ENCODE measurements around the gene ADGRG6. TPM values are rescaled to one million over a fixed set of nuclear protein-coding genes. Genes with fewer than 3 reads are reported as not detected.

Gene ADGRG6
- total and polyA plus RNA-seq, 3 experiments from 2014 or later, result 0.35 to 0.97 TPM; not detected in 1

- ChIA-PET CTCF (no interaction called here), POLR2A (no interaction called here)
- Histone ChIP-seq H3K27me3 (ENCODE audit: insufficient read depth, low read length, poor library complexity, severe bottlenecking) (no peaks in the 10 kb centered on the region), H3K27ac (ENCODE audit: low read depth, low read length) (no peak overlapping the region), H3K9me3 (ENCODE audit: low read length) (no peaks in the 10 kb centered on the region), H3K36me3 (ENCODE audit: insufficient read depth, low read length) (no peaks in the 10 kb centered on the region), H3K4me1 (ENCODE audit: insufficient read depth, low read length) (no peaks in the 10 kb centered on the region), H3K4me3 (ENCODE audit: low read length) (no peak overlapping the region)
- Mint-ChIP-seq H3K27me3 (peaks cover 0 to 7% of the 10 kb centered on the region in 2 donors), H3K9me3 (no peaks in the 10 kb centered on the region), H3K27ac (no peak overlapping the region), H3K4me3 (no peak overlapping the region), H3K4me1 (no peaks in the 10 kb centered on the region), H3K36me3 (no peaks in the 10 kb centered on the region)
- DNase-seq, result no peak
These were observed 70.5 kb downstream of the ADGRG6 start for GRCh38 chr6:142372348-142372747.

- no peaks in the 10 kb centered on the region for H3K36me3 ChIP-seq (ENCODE audit: insufficient read depth, low read length)
- H3K9me3 Mint-ChIP-seq, result no peaks in the 10 kb centered on the region
- no peaks in the 10 kb centered on the region for H3K4me1 Mint-ChIP-seq
- H3K4me3 ChIP-seq (ENCODE audit: low read length), result no peak overlapping the region
- no peaks in the 10 kb centered on the region for H3K4me1 ChIP-seq (ENCODE audit: insufficient read depth, low read length)
- no peaks in the 10 kb centered on the region for H3K27me3 ChIP-seq (ENCODE audit: insufficient read depth, low read length, poor library complexity, severe bottlenecking)
- CTCF ChIA-PET, result interaction anchor here (1.1 kb wide), 1 partner anchor 15 kb away, joined by 3 read pairs; no protein-coding TSS in a partner anchor
- no peak overlapping the region for H3K27ac Mint-ChIP-seq
- POLR2A ChIA-PET, result interaction anchor here (0.7 kb wide), 1 partner anchor 226 kb away, joined by 4 read pairs; no protein-coding TSS in a partner anchor
- no peak for DNase-seq
- no peak overlapping the region for H3K4me3 Mint-ChIP-seq
- peaks cover 0 to 7% of the 10 kb centered on the region in 2 donors for H3K27me3 Mint-ChIP-seq
- H3K27ac ChIP-seq (ENCODE audit: low read depth, low read length), result no peak overlapping the region
- no peaks in the 10 kb centered on the region for H3K9me3 ChIP-seq (ENCODE audit: low read length)
- H3K36me3 Mint-ChIP-seq, result no peaks in the 10 kb centered on the region
These were observed 71.7 kb downstream of the ADGRG6 start for GRCh38 chr6:142373268-142374090.

- no peaks in the 10 kb centered on the region for H3K9me3 ChIP-seq (ENCODE audit: low read length)
- no peaks in the 10 kb centered on the region for H3K36me3 Mint-ChIP-seq
- no peak overlapping the region for H3K4me3 ChIP-seq (ENCODE audit: low read length)
- CTCF ChIA-PET, result interaction anchor here (1.1 kb wide), 1 partner anchor 14 kb away, joined by 3 read pairs; no protein-coding TSS in a partner anchor
- H3K4me3 Mint-ChIP-seq, result no peak overlapping the region
- H3K27ac Mint-ChIP-seq, result no peak overlapping the region
- no peaks in the 10 kb centered on the region for H3K27me3 ChIP-seq (ENCODE audit: insufficient read depth, low read length, poor library complexity, severe bottlenecking)
- H3K9me3 Mint-ChIP-seq, result no peaks in the 10 kb centered on the region
- POLR2A ChIA-PET, result no interaction called here
- H3K27ac ChIP-seq (ENCODE audit: low read depth, low read length), result no peak overlapping the region
- no peak for DNase-seq
- H3K4me1 Mint-ChIP-seq, result no peaks in the 10 kb centered on the region
- peaks cover 1 to 10% of the 10 kb centered on the region in 2 donors for H3K27me3 Mint-ChIP-seq
- H3K4me1 ChIP-seq (ENCODE audit: insufficient read depth, low read length), result no peaks in the 10 kb centered on the region
- H3K36me3 ChIP-seq (ENCODE audit: insufficient read depth, low read length), result no peaks in the 10 kb centered on the region
These were observed 72.4 kb downstream of the ADGRG6 start for GRCh38 chr6:142374091-142374770.

GRCh38 chr6:142374965-142375733, 73.3 kb downstream of the ADGRG6 start:
- Mint-ChIP-seq H3K27ac (no peak overlapping the region), H3K9me3 (no peaks in the 10 kb centered on the region), H3K27me3 (peaks cover 5 to 11% of the 10 kb centered on the region in 2 donors), H3K36me3 (no peaks in the 10 kb centered on the region), H3K4me3 (no peak overlapping the region), H3K4me1 (no peaks in the 10 kb centered on the region)
- no peak overlapping the region for H3K27ac ChIP-seq (ENCODE audit: low read depth, low read length)
- ChIA-PET POLR2A (no interaction called here), CTCF (no interaction called here)
- DNase-seq, result no peak
- no peaks in the 10 kb centered on the region for H3K27me3 ChIP-seq (ENCODE audit: insufficient read depth, low read length, poor library complexity, severe bottlenecking)
- no peaks in the 10 kb centered on the region for H3K36me3 ChIP-seq (ENCODE audit: insufficient read depth, low read length)
- no peaks in the 10 kb centered on the region for H3K4me1 ChIP-seq (ENCODE audit: insufficient read depth, low read length)
- H3K4me3 ChIP-seq (ENCODE audit: low read length), result no peak overlapping the region
- H3K9me3 ChIP-seq (ENCODE audit: low read length), result no peaks in the 10 kb centered on the region

GRCh38 chr6:142376115-142376514, 74.3 kb downstream of the ADGRG6 start:
- DNase-seq, result no peak
- Mint-ChIP-seq H3K36me3 (no peaks in the 10 kb centered on the region), H3K4me3 (no peak overlapping the region), H3K27ac (no peak overlapping the region), H3K27me3 (peaks cover 8 to 19% of the 10 kb centered on the region in 2 donors), H3K9me3 (no peaks in the 10 kb centered on the region), H3K4me1 (no peaks in the 10 kb centered on the region)
- CTCF ChIA-PET, result no interaction called here
- Histone ChIP-seq H3K4me3 (ENCODE audit: low read length) (no peak overlapping the region), H3K4me1 (ENCODE audit: insufficient read depth, low read length) (no peaks in the 10 kb centered on the region), H3K36me3 (ENCODE audit: insufficient read depth, low read length) (no peaks in the 10 kb centered on the region), H3K9me3 (ENCODE audit: low read length) (no peaks in the 10 kb centered on the region), H3K27ac (ENCODE audit: low read depth, low read length) (no peak overlapping the region), H3K27me3 (ENCODE audit: insufficient read depth, low read length, poor library complexity, severe bottlenecking) (no peaks in the 10 kb centered on the region)
- POLR2A ChIA-PET, result no interaction called here

- Histone ChIP-seq H3K4me1 (ENCODE audit: insufficient read depth, low read length) (no peaks in the 10 kb centered on the region), H3K4me3 (ENCODE audit: low read length) (no peak overlapping the region), H3K36me3 (ENCODE audit: insufficient read depth, low read length) (no peaks in the 10 kb centered on the region), H3K27me3 (ENCODE audit: insufficient read depth, low read length, poor library complexity, severe bottlenecking) (no peaks in the 10 kb centered on the region), H3K9me3 (ENCODE audit: low read length) (no peaks in the 10 kb centered on the region), H3K27ac (ENCODE audit: low read depth, low read length) (no peak overlapping the region)
- H3K27ac Mint-ChIP-seq, result no peak overlapping the region
- H3K4me1 Mint-ChIP-seq, result no peaks in the 10 kb centered on the region
- ChIA-PET CTCF (no interaction called here), POLR2A (no interaction called here)
- no peak for DNase-seq
- H3K36me3 Mint-ChIP-seq, result no peaks in the 10 kb centered on the region
- H3K9me3 Mint-ChIP-seq, result no peaks in the 10 kb centered on the region
- H3K27me3 Mint-ChIP-seq, result peaks cover 8 to 19% of the 10 kb centered on the region in 2 donors
- H3K4me3 Mint-ChIP-seq, result no peak overlapping the region
These were observed 75.1 kb downstream of the ADGRG6 start for GRCh38 chr6:142376800-142377496.

GRCh38 chr6:142377497-142377848, 75.7 kb downstream of the ADGRG6 start:
- POLR2A ChIA-PET, result no interaction called here
- Mint-ChIP-seq H3K27me3 (peaks cover 8 to 19% of the 10 kb centered on the region in 2 donors), H3K27ac (no peak overlapping the region), H3K4me3 (no peak overlapping the region), H3K4me1 (no peaks in the 10 kb centered on the region), H3K36me3 (no peaks in the 10 kb centered on the region), H3K9me3 (no peaks in the 10 kb centered on the region)
- Histone ChIP-seq H3K27ac (ENCODE audit: low read depth, low read length) (no peak overlapping the region), H3K9me3 (ENCODE audit: low read length) (no peaks in the 10 kb centered on the region), H3K27me3 (ENCODE audit: insufficient read depth, low read length, poor library complexity, severe bottlenecking) (no peaks in the 10 kb centered on the region), H3K36me3 (ENCODE audit: insufficient read depth, low read length) (no peaks in the 10 kb centered on the region), H3K4me3 (ENCODE audit: low read length) (no peak overlapping the region), H3K4me1 (ENCODE audit: insufficient read depth, low read length) (no peaks in the 10 kb centered on the region)
- CTCF ChIA-PET, result no interaction called here
- no peak for DNase-seq
